Osteoblast (primary cell): Measurements from ENCODE around the gene NUDT6. TPM values are rescaled to one million over a fixed set of nuclear protein-coding genes. Genes with fewer than 3 reads are reported as not detected.

Experiments
- DNase-seq: peaks from one replicate; pipeline ENCODE4 v3.0.0; 2011; ENCODE audit warnings: low spot score, mixed read lengths; ENCODE audit not compliant: insufficient read length; ENCODE audit errors: missing footprints
- H2AFZ ChIP-seq: 2 replicates; pipeline ENCODE4 v1.6.0; 2011; ENCODE audit warnings: mild to moderate bottlenecking, low read length
- H3K27ac ChIP-seq: 2 replicates; pipeline ENCODE4 v1.5.1; 2011; ENCODE audit warnings: mild to moderate bottlenecking, low read depth, low read length, moderate library complexity
- H3K27me3 ChIP-seq: 2 replicates; pipeline ENCODE4 v1.6.0; 2012; ENCODE audit warnings: mild to moderate bottlenecking, control low read depth, inconsistent platforms, low read length, moderate library complexity; ENCODE audit not compliant: insufficient read depth
- H3K36me3 ChIP-seq: 2 replicates; pipeline ENCODE4 v1.5.1; 2011; ENCODE audit warnings: mild to moderate bottlenecking, low read length, control low read depth, moderate library complexity; ENCODE audit not compliant: insufficient read depth
- H3K4me1 ChIP-seq: 2 replicates; pipeline ENCODE4 v1.5.1; 2011; ENCODE audit warnings: mild to moderate bottlenecking, low read length, control low read depth, moderate library complexity; ENCODE audit not compliant: insufficient read depth
- H3K4me2 ChIP-seq: 2 replicates; pipeline ENCODE4 v1.6.0; 2011; ENCODE audit warnings: mild to moderate bottlenecking, low read length; ENCODE audit not compliant: insufficient read depth
- H3K4me3 ChIP-seq: fragments of 200-600 bp; sonication (generic); 3 replicates; pipeline ENCODE4 v1.5.1; 2012; ENCODE audit warnings: mild to moderate bottlenecking, low read length, inconsistent platforms; ENCODE audit not compliant: insufficient read depth
- H3K79me2 ChIP-seq: 2 replicates; pipeline ENCODE4 v1.6.0; 2012; ENCODE audit warnings: mild to moderate bottlenecking, low read length, control low read depth, inconsistent platforms; ENCODE audit not compliant: insufficient read depth
- H3K9me3 ChIP-seq: 2 replicates; pipeline ENCODE4 v1.5.1; 2011; ENCODE audit warnings: low read depth, low read length, control low read depth
- H4K20me1 ChIP-seq: 2 replicates; pipeline ENCODE4 v1.6.0; 2012; ENCODE audit warnings: mild to moderate bottlenecking, low read length, control low read depth; ENCODE audit not compliant: insufficient read depth
- total RNA-seq: library from RNA; depleted of rRNA; stranded (reverse); fragments of >200 nt; gene quantifications from 2 replicates; pipeline ENCODE4 v1.2.3, GENCODE V29; 2012
- TF ChIP-seq, protein P1 (sequence below): IDR thresholded peaks from 2 replicates; pipeline ENCODE4 v1.5.1; 2011; ENCODE audit warnings: mild to moderate bottlenecking, low read depth, low read length, moderate library complexity; ENCODE audit errors: extremely low read depth

NUDT6 gene
- total RNA-seq, 1 donor = 6.2 TPM

DNA sequence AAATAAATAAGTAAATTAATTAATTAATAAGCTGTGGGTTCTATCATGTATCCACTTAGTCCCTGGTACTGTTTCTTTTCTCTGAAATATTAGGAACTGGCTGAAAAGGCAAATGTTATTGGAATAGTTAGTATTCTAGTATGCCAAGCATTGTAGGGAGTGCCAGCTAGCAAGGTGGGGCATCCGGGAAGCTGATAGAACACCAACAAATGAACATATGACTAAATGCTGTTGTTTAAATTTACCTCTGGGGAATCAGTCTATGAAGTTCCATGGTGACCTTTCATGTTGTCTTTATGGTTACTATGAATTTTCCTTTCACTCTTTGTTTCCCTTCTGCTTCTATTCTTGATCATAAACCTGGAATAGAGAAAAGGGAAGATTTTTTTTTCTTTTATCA, 32.7 kb downstream of the NUDT6 start:
- TF ChIP-seq, protein P1, sequence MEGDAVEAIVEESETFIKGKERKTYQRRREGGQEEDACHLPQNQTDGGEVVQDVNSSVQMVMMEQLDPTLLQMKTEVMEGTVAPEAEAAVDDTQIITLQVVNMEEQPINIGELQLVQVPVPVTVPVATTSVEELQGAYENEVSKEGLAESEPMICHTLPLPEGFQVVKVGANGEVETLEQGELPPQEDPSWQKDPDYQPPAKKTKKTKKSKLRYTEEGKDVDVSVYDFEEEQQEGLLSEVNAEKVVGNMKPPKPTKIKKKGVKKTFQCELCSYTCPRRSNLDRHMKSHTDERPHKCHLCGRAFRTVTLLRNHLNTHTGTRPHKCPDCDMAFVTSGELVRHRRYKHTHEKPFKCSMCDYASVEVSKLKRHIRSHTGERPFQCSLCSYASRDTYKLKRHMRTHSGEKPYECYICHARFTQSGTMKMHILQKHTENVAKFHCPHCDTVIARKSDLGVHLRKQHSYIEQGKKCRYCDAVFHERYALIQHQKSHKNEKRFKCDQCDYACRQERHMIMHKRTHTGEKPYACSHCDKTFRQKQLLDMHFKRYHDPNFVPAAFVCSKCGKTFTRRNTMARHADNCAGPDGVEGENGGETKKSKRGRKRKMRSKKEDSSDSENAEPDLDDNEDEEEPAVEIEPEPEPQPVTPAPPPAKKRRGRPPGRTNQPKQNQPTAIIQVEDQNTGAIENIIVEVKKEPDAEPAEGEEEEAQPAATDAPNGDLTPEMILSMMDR = no peak
- H2AFZ ChIP-seq = no peak overlapping the region
- H4K20me1 ChIP-seq = peaks cover 5% of the 10 kb centered on the region
- DNase-seq = no peak
- H3K4me2 ChIP-seq = no peak overlapping the region
- H3K4me1 ChIP-seq = peaks cover 52% of the 10 kb centered on the region
- no peaks in the 10 kb centered on the region for H3K27me3 ChIP-seq
- H3K4me3 ChIP-seq = no peak overlapping the region
- H3K9me3 ChIP-seq = no peaks in the 10 kb centered on the region
- H3K36me3 ChIP-seq = peaks cover 69% of the 10 kb centered on the region
- H3K27ac ChIP-seq = peak overlapping the region; percentile 12
- H3K79me2 ChIP-seq = peaks cover 77% of the 10 kb centered on the region

GRCh38 chr4:122884499-122884898, 37.9 kb downstream of the NUDT6 start:
- Histone ChIP-seq H3K4me2 (no peak overlapping the region), H3K27ac (peak overlapping the region; percentile 4), H3K4me1 (peaks cover 18% of the 10 kb centered on the region), H3K79me2 (peaks cover 79% of the 10 kb centered on the region), H3K4me3 (no peak overlapping the region), H4K20me1 (peaks cover 3% of the 10 kb centered on the region), H3K36me3 (peaks cover 78% of the 10 kb centered on the region), H3K27me3 (no peaks in the 10 kb centered on the region), H2AFZ (no peak overlapping the region), H3K9me3 (no peaks in the 10 kb centered on the region)
- DNase-seq = no peak
- TF ChIP-seq, protein P1 = no peak

DNA sequence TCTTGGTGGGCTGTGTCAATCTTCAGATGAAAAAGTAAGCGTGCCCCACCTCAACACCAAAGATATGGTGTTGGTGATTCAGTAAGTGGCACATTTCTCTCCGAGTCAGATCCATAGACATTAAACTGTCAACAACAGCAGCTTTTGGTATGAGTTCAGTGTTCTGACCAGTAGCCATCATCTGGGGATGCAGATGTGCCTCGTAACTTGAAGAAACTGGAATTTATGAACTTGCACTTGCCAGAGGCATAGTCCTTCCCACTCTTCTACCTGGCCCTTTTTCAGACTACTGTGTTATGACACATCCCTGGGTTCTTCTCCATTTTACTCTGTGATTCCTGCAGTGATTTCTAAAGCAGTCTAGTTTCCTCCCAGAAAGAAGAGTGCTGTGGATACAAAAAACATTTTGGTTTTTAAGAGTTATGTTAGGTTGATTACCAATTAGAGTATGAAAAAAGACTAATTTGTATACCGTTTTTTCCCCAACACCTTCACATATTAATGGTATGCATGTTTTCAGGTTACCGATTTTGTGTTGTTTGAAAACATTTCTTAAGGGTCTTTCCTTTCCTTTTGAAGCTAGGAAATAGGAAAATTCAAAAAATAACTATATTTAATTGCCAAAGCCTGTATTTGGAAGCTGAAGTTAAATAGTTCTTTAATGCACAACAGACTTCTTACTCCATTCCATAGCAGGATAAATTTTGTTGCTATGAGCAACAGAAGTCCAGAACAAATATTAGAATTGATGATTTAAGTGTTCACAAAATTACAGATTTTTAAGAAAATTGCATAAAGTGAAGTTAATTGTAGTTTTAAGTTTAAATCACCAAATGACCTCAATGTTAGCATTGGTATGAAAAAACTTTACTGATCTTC, 39.3 kb downstream of the NUDT6 start:
- no peak for DNase-seq
- H3K36me3 ChIP-seq = peaks cover 86% of the 10 kb centered on the region

DNA sequence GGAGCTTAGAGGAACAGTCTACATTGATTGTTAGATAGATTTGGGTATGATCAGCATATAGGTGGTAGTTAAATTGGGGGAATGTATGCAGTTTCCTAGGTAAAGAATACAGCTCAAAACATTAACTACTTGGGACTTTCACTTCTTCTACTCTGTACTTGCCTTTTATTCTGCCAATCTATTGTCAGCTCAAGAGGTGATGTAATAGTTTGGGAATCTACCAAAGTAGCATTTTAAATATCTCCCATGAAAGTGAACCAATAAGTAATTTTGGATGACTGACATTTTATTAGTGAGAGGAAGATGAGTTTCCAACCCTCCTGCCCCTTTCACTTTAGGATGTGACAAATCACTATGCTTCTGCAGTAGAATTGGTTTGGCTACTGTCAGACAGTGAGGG, 43.4 kb downstream of the NUDT6 start:
- H3K27ac ChIP-seq = no peak overlapping the region
- no peaks in the 10 kb centered on the region for H3K27me3 ChIP-seq
- no peak overlapping the region for H3K4me2 ChIP-seq
- TF ChIP-seq, protein P1 = no peak
- peaks cover 41% of the 10 kb centered on the region for H3K4me1 ChIP-seq
- no peak overlapping the region for H3K4me3 ChIP-seq
- peaks cover 72% of the 10 kb centered on the region for H3K79me2 ChIP-seq
- no peak overlapping the region for H2AFZ ChIP-seq
- H3K9me3 ChIP-seq = no peaks in the 10 kb centered on the region
- no peak for DNase-seq
- peaks cover 3% of the 10 kb centered on the region for H4K20me1 ChIP-seq
- peaks cover 73% of the 10 kb centered on the region for H3K36me3 ChIP-seq

More for the DNA sequence above, 39.3 kb downstream of the NUDT6 start:
- TF ChIP-seq, protein P1 = no peak
- H2AFZ ChIP-seq = no peak overlapping the region
- H3K27me3 ChIP-seq = no peaks in the 10 kb centered on the region
- H3K9me3 ChIP-seq = no peaks in the 10 kb centered on the region
- H3K4me1 ChIP-seq = peaks cover 17% of the 10 kb centered on the region
- no peak overlapping the region for H3K4me2 ChIP-seq
- peak overlapping the region; percentile 25 for H3K27ac ChIP-seq
- H3K4me3 ChIP-seq = no peak overlapping the region
- peaks cover 74% of the 10 kb centered on the region for H3K79me2 ChIP-seq
- H4K20me1 ChIP-seq = peaks cover 3% of the 10 kb centered on the region
